GM12801 (cell line): ENCODE data around the gene CFAP410.

Experiments
- TF ChIP-seq, protein P1 (sequence below): IDR thresholded peaks from one replicate; pipeline ENCODE4 v1.5.1; 2011; ENCODE audit warnings: control low read depth; ENCODE audit not compliant: insufficient read length; ENCODE audit errors: extremely low read depth

The CFAP410 gene

DNA sequence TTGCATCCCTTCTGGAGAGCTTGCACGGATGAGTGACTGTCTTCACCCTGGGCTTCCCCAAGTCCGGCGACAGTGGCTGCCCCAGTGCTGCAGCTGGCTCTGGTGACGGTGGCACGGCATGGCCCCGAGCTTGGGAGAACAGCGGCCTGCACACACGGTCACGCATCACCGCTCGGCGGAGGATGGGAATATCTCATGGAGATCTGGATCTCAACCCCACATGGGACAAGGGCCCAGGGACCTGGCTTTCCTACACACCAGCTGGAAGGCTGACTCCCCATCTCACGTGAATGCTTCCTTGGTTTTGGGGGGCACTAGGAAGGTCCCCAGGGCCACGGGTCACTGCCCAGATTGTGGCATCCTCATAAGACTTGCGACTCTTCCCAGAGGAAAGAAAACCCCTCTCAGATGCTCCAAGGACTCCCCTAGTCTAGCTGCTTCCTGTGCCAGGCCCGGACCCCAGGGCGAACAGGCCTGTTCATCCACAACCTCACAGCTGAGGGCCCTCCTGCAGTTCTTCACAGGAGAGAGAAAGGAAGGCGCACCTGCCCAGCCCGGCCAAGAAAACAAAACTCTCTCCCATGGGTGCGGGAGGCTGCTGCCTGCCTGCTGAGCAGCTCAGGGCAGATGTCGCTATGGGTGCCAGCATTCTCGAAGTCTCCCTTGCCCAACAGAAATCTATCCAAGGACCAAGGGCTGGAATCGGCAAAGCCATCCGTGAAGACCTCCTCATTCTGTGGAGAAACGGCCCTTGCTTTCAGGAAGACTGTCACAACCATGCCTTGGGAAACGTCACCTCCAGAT lies 9.9 kb downstream of the CFAP410 start:
- TF ChIP-seq, protein P1, sequence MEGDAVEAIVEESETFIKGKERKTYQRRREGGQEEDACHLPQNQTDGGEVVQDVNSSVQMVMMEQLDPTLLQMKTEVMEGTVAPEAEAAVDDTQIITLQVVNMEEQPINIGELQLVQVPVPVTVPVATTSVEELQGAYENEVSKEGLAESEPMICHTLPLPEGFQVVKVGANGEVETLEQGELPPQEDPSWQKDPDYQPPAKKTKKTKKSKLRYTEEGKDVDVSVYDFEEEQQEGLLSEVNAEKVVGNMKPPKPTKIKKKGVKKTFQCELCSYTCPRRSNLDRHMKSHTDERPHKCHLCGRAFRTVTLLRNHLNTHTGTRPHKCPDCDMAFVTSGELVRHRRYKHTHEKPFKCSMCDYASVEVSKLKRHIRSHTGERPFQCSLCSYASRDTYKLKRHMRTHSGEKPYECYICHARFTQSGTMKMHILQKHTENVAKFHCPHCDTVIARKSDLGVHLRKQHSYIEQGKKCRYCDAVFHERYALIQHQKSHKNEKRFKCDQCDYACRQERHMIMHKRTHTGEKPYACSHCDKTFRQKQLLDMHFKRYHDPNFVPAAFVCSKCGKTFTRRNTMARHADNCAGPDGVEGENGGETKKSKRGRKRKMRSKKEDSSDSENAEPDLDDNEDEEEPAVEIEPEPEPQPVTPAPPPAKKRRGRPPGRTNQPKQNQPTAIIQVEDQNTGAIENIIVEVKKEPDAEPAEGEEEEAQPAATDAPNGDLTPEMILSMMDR: no peak

- TF ChIP-seq, protein P1: no peak
These were observed 10.8 kb downstream of the CFAP410 start for GRCh38 chr21:44328242-44328895.

GRCh38 chr21:44327603-44327974 lies 11.6 kb downstream of the CFAP410 start:
- TF ChIP-seq, protein P1: no peak

- TF ChIP-seq, protein P1: no peak
These were observed 12.2 kb downstream of the CFAP410 start for GRCh38 chr21:44326716-44327602.

- TF ChIP-seq, protein P1: no peak
These were observed 12.9 kb downstream of the CFAP410 start for GRCh38 chr21:44326272-44326647.

- TF ChIP-seq, protein P1: no peak
These were observed 13.6 kb downstream of the CFAP410 start for GRCh38 chr21:44325386-44326271.

DNA sequence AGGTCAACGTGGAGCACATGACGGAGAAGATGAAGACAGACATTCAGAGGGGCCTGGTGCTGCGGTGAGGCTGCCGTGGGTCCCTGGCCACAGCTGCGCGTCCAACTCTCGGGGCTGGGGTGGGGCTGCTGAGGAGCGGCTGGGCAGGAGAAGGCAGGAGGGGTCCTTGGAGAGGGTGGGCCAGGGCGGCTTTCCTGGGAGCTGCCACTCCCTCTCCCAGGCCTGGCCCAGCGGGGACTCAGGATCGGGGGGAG lies 14.4 kb downstream of the CFAP410 start:
- TF ChIP-seq, protein P1: no peak
